Measurements from ENCODE around the gene ODR4. TPM values are rescaled to one million over a fixed set of nuclear protein-coding genes. Genes with fewer than 3 reads are reported as not detected.
"Not testable (repeated sequence)": the region's sequence is repeated elsewhere in the genome, so short reads cannot be mapped to it uniquely, and the experiment has no call there.

The ODR4 gene
- total and polyA plus RNA-seq, 2 experiments from 2014 or later = 22.8 to 29.2 TPM

DNA sequence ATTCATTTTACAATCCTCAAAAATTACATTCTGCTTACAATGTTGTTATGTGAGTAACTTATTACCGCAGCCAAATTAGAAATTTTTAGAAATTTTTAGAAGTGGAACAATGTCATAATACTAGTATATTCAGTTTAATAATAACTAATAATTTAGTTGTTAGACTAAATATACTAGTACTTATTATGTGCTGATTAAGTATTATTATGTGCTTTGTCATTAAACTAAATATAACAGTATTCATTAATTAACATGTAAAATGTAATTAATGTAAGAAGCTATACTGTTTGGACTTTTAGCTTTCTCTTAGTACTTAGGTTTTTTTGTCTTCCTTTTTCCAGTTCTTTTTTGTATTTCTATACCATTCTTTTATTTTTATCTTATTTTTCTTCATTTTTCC is 15.3 kb downstream of the ODR4 start:
- WGBS (ENCODE audit: low lambda C conversion rate, missing lambda C conversion rate) = 98% methylated on average over 1 of the region's 1 CpG
- no peaks in the 10 kb centered on the region for H3K79me2 ChIP-seq
- no peaks in the 10 kb centered on the region for H3K27me3 ChIP-seq
- H3K4me2 ChIP-seq = no peak overlapping the region
- no peak overlapping the region for H2AFZ ChIP-seq
- no peaks in the 10 kb centered on the region for H3K9me3 ChIP-seq (ENCODE audit: low read depth)
- DNase-seq (ENCODE audit: low spot score) = no peak
- H3K4me3 ChIP-seq = no peak overlapping the region
- no peaks in the 10 kb centered on the region for H3K9me2 ChIP-seq (replicated peaks; ENCODE audit: insufficient read depth)
- no peaks in the 10 kb centered on the region for H3K4me1 ChIP-seq (ENCODE audit: insufficient read depth)
- H3K27ac ChIP-seq = no peak overlapping the region
- no peaks in the 10 kb centered on the region for H4K20me1 ChIP-seq (ENCODE audit: insufficient read depth, poor library complexity, severe bottlenecking)
- TF ChIP-seq EZH2 (IDR thresholded peaks at IDR 0.05; ENCODE audit: borderline replicate concordance) (no peak), EZH2phosphoT487 (IDR thresholded peaks at IDR 0.05; ENCODE audit: low read depth, severe bottlenecking, unreplicated experiment) (no peak)
- TF ChIP-seq, protein P1, sequence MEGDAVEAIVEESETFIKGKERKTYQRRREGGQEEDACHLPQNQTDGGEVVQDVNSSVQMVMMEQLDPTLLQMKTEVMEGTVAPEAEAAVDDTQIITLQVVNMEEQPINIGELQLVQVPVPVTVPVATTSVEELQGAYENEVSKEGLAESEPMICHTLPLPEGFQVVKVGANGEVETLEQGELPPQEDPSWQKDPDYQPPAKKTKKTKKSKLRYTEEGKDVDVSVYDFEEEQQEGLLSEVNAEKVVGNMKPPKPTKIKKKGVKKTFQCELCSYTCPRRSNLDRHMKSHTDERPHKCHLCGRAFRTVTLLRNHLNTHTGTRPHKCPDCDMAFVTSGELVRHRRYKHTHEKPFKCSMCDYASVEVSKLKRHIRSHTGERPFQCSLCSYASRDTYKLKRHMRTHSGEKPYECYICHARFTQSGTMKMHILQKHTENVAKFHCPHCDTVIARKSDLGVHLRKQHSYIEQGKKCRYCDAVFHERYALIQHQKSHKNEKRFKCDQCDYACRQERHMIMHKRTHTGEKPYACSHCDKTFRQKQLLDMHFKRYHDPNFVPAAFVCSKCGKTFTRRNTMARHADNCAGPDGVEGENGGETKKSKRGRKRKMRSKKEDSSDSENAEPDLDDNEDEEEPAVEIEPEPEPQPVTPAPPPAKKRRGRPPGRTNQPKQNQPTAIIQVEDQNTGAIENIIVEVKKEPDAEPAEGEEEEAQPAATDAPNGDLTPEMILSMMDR (IDR thresholded peaks at IDR 0.05; ENCODE audit: poor library complexity) = no peak
- H3K36me3 ChIP-seq (replicated peaks; ENCODE audit: insufficient read depth, low read depth) = no peaks in the 10 kb centered on the region

DNA sequence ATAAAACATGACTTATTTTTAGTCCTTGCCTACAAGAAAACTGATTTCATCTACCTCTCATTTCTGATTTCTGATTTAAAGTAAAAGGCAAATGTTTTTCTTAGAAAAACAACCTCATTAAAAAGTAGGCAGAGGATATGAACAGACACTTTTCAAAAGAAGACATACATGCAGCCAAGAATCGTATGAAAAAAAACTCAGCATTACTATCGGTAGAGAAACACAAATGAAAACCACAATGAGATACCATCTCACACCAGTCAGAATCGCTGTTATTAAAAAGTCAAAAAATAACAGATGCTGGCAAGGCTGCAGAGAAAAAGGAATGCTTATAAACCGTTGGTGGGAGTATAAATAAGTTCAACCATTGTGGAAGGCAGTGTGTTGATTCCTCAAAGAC is 16.2 kb downstream of the ODR4 start:
- no peak overlapping the region for H3K27ac ChIP-seq
- H3K9me2 ChIP-seq (replicated peaks; ENCODE audit: insufficient read depth) = no peaks in the 10 kb centered on the region
- H3K4me3 ChIP-seq = no peak overlapping the region
- H3K9me3 ChIP-seq (ENCODE audit: low read depth) = no peaks in the 10 kb centered on the region
- H3K36me3 ChIP-seq (replicated peaks; ENCODE audit: insufficient read depth, low read depth) = no peaks in the 10 kb centered on the region
- TF ChIP-seq EZH2 (IDR thresholded peaks at IDR 0.05; ENCODE audit: borderline replicate concordance) (no peak), EZH2phosphoT487 (IDR thresholded peaks at IDR 0.05; ENCODE audit: low read depth, severe bottlenecking, unreplicated experiment) (no peak)
- TF ChIP-seq, protein P1 (IDR thresholded peaks at IDR 0.05; ENCODE audit: poor library complexity) = no peak
- no peaks in the 10 kb centered on the region for H3K4me1 ChIP-seq (ENCODE audit: insufficient read depth)
- no peaks in the 10 kb centered on the region for H4K20me1 ChIP-seq (ENCODE audit: insufficient read depth, poor library complexity, severe bottlenecking)
- 98% methylated on average over 4 of the region's 4 CpGs for WGBS (ENCODE audit: low lambda C conversion rate, missing lambda C conversion rate)
- H3K27me3 ChIP-seq = no peaks in the 10 kb centered on the region
- no peaks in the 10 kb centered on the region for H3K79me2 ChIP-seq
- no peak overlapping the region for H2AFZ ChIP-seq
- no peak for DNase-seq (ENCODE audit: low spot score)
- no peak overlapping the region for H3K4me2 ChIP-seq

DNA sequence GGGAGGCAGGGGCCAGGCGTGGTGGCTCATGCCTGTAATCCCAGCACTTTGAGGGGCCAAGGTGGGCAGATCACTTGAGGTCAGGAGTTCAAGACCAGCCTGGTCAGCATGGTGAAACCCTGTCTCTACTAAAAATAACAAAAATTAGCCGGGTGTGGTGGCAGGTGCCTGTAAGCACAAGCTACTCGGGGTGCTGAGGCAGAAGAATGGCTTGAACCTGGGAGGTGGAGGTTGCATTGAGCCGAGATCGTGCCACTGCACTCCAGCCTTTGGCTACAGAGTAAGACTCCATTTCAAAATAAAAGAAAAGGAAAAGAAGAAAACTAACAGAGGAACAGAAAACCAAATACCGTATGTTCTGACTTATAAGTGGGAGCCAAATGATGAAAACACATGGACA is 17.1 kb downstream of the ODR4 start:
- H3K79me2 ChIP-seq; H3K4me1 ChIP-seq (ENCODE audit: insufficient read depth); H3K27ac ChIP-seq; H3K4me2 ChIP-seq; H3K9me2 ChIP-seq (replicated peaks; ENCODE audit: insufficient read depth); H4K20me1 ChIP-seq (ENCODE audit: insufficient read depth, poor library complexity, severe bottlenecking); H2AFZ ChIP-seq; DNase-seq (ENCODE audit: low spot score); H3K36me3 ChIP-seq (replicated peaks; ENCODE audit: insufficient read depth, low read depth); H3K9me3 ChIP-seq (ENCODE audit: low read depth); H3K27me3 ChIP-seq; H3K4me3 ChIP-seq: not testable (repeated sequence)
- WGBS (ENCODE audit: low lambda C conversion rate, missing lambda C conversion rate) = 95% methylated on average over 6 of the region's 6 CpGs

DNA sequence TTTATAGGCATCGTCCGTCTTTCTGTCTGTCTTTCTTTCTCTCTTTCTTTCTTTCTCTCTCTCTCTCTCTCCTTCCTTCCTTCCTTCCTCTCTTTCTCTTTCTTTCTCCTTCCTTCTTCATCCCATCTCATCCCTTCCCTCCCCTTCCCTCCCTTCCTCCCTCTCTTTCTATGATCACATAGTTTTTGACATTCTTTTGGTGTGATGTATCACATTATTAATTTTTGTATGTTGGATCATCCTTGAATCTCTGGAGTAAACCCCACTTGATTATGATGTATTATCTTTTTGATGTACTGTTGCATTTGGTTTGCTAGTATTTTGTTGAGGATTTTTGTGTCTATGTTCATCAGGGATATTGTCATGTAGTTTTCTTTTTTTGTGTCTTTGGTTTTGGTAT is 25.8 kb downstream of the ODR4 start:
- not testable (repeated sequence) for H3K9me2 ChIP-seq (replicated peaks; ENCODE audit: insufficient read depth); H3K79me2 ChIP-seq; H3K4me3 ChIP-seq; H3K36me3 ChIP-seq (replicated peaks; ENCODE audit: insufficient read depth, low read depth); H4K20me1 ChIP-seq (ENCODE audit: insufficient read depth, poor library complexity, severe bottlenecking); H3K4me1 ChIP-seq (ENCODE audit: insufficient read depth); H3K9me3 ChIP-seq (ENCODE audit: low read depth); H2AFZ ChIP-seq; H3K27ac ChIP-seq; H3K4me2 ChIP-seq; H3K27me3 ChIP-seq; DNase-seq (ENCODE audit: low spot score)
- WGBS (ENCODE audit: low lambda C conversion rate, missing lambda C conversion rate) = 100% methylated on average over 2 of the region's 2 CpGs

DNA sequence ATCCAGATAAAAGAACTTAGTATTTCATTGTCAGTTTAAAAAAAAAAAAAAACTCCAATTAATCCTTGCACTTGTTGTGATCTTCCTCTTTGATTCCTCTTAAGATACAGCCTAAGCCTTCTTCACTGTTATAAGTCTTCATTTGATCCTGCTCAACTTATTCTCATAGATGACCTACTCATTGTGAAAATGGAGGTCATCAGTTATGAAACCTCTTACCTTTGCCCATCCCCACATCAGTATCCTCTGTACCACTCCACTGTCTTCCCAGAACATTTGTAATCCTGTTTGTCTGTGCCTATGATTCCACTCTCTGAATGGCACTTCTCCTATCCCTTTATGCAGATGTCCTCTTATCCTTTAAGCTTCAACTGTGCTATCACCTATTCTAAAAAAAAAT is 28.0 kb downstream of the ODR4 start:
- Histone ChIP-seq H3K27ac (no peak overlapping the region), H3K4me2 (no peak overlapping the region), H3K36me3 (replicated peaks; ENCODE audit: insufficient read depth, low read depth) (no peaks in the 10 kb centered on the region), H3K4me1 (ENCODE audit: insufficient read depth) (no peaks in the 10 kb centered on the region), H3K4me3 (no peak overlapping the region), H3K9me3 (ENCODE audit: low read depth) (no peaks in the 10 kb centered on the region), H4K20me1 (ENCODE audit: insufficient read depth, poor library complexity, severe bottlenecking) (no peaks in the 10 kb centered on the region), H3K27me3 (no peaks in the 10 kb centered on the region), H3K79me2 (no peaks in the 10 kb centered on the region), H2AFZ (no peak overlapping the region), H3K9me2 (replicated peaks; ENCODE audit: insufficient read depth) (no peaks in the 10 kb centered on the region)
- DNase-seq (ENCODE audit: low spot score) = no peak
- TF ChIP-seq, protein P1 (IDR thresholded peaks at IDR 0.05; ENCODE audit: poor library complexity) = no peak
- TF ChIP-seq EZH2phosphoT487 (IDR thresholded peaks at IDR 0.05; ENCODE audit: low read depth, severe bottlenecking, unreplicated experiment) (no peak), EZH2 (IDR thresholded peaks at IDR 0.05; ENCODE audit: borderline replicate concordance) (no peak)
